ENCODE measurements around the gene DNAJC1. TPM values are rescaled to one million over a fixed set of nuclear protein-coding genes. Genes with fewer than 3 reads are reported as not detected.

Gene DNAJC1
- polyA plus RNA-seq, 1 donor from 2014 or later: 15.9 TPM

GRCh38 chr10:21707498-21707897 is 296.0 kb downstream of the DNAJC1 start:
- H3K27me3 ChIP-seq (ENCODE audit: insufficient read depth, low read depth, low read length): no peaks in the 10 kb centered on the region
- H4K20me1 ChIP-seq (ENCODE audit: insufficient read depth): no peaks in the 10 kb centered on the region
- H3K9ac ChIP-seq (ENCODE audit: low read length): no peak overlapping the region
- no peaks in the 10 kb centered on the region for H3F3A ChIP-seq (ENCODE audit: insufficient read depth, low read length, poor library complexity, severe bottlenecking)
- no peak overlapping the region for H3K27ac ChIP-seq (ENCODE audit: low read length)
- H3K4me2 ChIP-seq (ENCODE audit: low read length): no peak overlapping the region
- no peaks in the 10 kb centered on the region for H3K9me2 ChIP-seq (ENCODE audit: insufficient read depth, low read length)
- no peak for TF ChIP-seq CTCF (IDR thresholded peaks at IDR 0.05; ENCODE audit: poor library complexity, severe bottlenecking)
- TF ChIP-seq MXI1 (conservative IDR thresholded peaks at IDR 0.05; ENCODE audit: poor library complexity, severe bottlenecking): no peak
- no peak for TF ChIP-seq EZH2 (IDR thresholded peaks at IDR 0.05; ENCODE audit: borderline replicate concordance, insufficient read depth, low read length, poor library complexity, severe bottlenecking)
- TF ChIP-seq SMC3 (conservative IDR thresholded peaks at IDR 0.05; ENCODE audit: poor library complexity): no peak
- TF ChIP-seq EP300 (conservative IDR thresholded peaks at IDR 0.05; ENCODE audit: poor library complexity, severe bottlenecking): no peak
- no peak for TF ChIP-seq TAF1 (IDR thresholded peaks at IDR 0.05; ENCODE audit: low read depth)
- TF ChIP-seq REST (IDR thresholded peaks at IDR 0.05; ENCODE audit: borderline replicate concordance): no peak
- TF ChIP-seq POLR2AphosphoS5 (IDR thresholded peaks at IDR 0.05): no peak
- H3K9me3 ChIP-seq (ENCODE audit: low read length): no peaks in the 10 kb centered on the region
- H2AFZ ChIP-seq (ENCODE audit: low read depth, low read length): no peak overlapping the region
- H3K36me3 ChIP-seq (ENCODE audit: insufficient read depth, low read length): no peaks in the 10 kb centered on the region
- H3K4me3 ChIP-seq (ENCODE audit: low read length): no peak overlapping the region
- H3K79me2 ChIP-seq (replicated peaks; ENCODE audit: insufficient read depth, low read length): peaks cover 16% of the 10 kb centered on the region

Small RNAs within 50 kb of the gene (small RNA-seq; reads per million reads assigned to genes)
- gene RN7SKP219: 0 reads per million in 3 experiments
- gene RN7SKP37: 0 to 0.32 (median 0.24) reads per million in 3 experiments

Other genes with a start within 250 kb of the DNAJC1 start
- gene EBLN1, start 214.3 kb upstream of the DNAJC1 start, polyA plus RNA-seq: not detected in 2 replicates

All from neural cell (in vitro differentiated cells).